IMR-90 (cell line): Measurements from ENCODE around the gene GBA3. TPM values are rescaled to one million over a fixed set of nuclear protein-coding genes. Genes with fewer than 3 reads are reported as not detected.

ENCODE experiments used
- ATAC-seq: fragments of 200-7000 bp; cut with Tn5 transposase; 2 replicates; pipeline ENCODE4 v1.9.1; 2020; ENCODE audit warnings: low read depth, mild to moderate bottlenecking, moderate library complexity
- BruUV-seq: library from RNA; stranded (reverse); fragments of 400-500 nt; replicated peaks from 2 replicates; lab custom pipeline; 2021; lab: Mats Ljungman, UMichigan
- CTCF ChIA-PET: fragments of 300-600 bp; formaldehyde crosslinking; extraction: SDS; loops from one replicate; lab custom pipeline; 2021; ENCODE audit warnings: antibody characterized with exemption; lab: Yijun Ruan, JAX
- POLR2A ChIA-PET: fragments of 300-600 bp; sonication (Branson Sonifier 250); formaldehyde crosslinking; loops from one replicate; lab custom pipeline; 2022; ENCODE audit warnings: antibody characterized with exemption; ENCODE audit not compliant: unreplicated experiment; lab: Charles Lee
- DNase-seq: peaks from one replicate; pipeline ENCODE4 v3.0.0; 2013
- H2AFZ ChIP-seq: replicated peaks from 2 replicates; pipeline ENCODE3; 2013; ENCODE audit warnings: low read length, mild to moderate bottlenecking; ENCODE audit not compliant: poor library complexity
- H2AK5ac ChIP-seq: 2 replicates; pipeline ENCODE4 v1.6.1; 2013; ENCODE audit warnings: low read depth, low read length, inconsistent platforms
- H2AK9ac ChIP-seq: replicated peaks from 2 replicates; pipeline ENCODE3; 2013; ENCODE audit warnings: mild to moderate bottlenecking, low read depth, low read length, moderate library complexity; ENCODE audit not compliant: poor library complexity
- H2BK120ac ChIP-seq: 2 replicates; pipeline ENCODE4 v1.6.1; 2013; ENCODE audit warnings: low read depth, low read length, inconsistent platforms
- H2BK15ac ChIP-seq: 3 replicates; pipeline ENCODE4 v1.6.1; 2013; ENCODE audit warnings: low read depth, low read length, inconsistent platforms
- H2BK20ac ChIP-seq: 2 replicates; pipeline ENCODE4 v1.6.1; 2013; ENCODE audit warnings: low read depth, mild to moderate bottlenecking, inconsistent platforms, low read length, moderate library complexity
- H2BK5ac ChIP-seq: 2 replicates; pipeline ENCODE4 v1.6.1; 2013; ENCODE audit warnings: mild to moderate bottlenecking, low read depth, low read length, inconsistent platforms; ENCODE audit not compliant: poor library complexity, severe bottlenecking
- H3K14ac ChIP-seq: replicated peaks from 2 replicates; pipeline ENCODE4 v1.6.1; 2013; ENCODE audit warnings: low read depth, low read length, inconsistent platforms
- H3K18ac ChIP-seq: 2 replicates; pipeline ENCODE4 v1.6.1; 2013; ENCODE audit warnings: low read depth, low read length, control low read depth
- H3K23ac ChIP-seq: 2 replicates; pipeline ENCODE4 v1.6.1; 2013; ENCODE audit warnings: low read depth, low read length, inconsistent platforms
- H3K27ac ChIP-seq: 2 replicates; pipeline ENCODE4 v1.5.1; 2013; ENCODE audit warnings: mild to moderate bottlenecking, control low read depth, low read length; ENCODE audit not compliant: insufficient read depth
- H3K27me3 ChIP-seq: 2 replicates; pipeline ENCODE4 v1.6.1; 2013; ENCODE audit warnings: low read length; ENCODE audit not compliant: control insufficient read depth, insufficient read depth
- H3K36me3 ChIP-seq: 2 replicates; pipeline ENCODE4 v1.6.1; 2013; ENCODE audit warnings: low read length, mixed read lengths; ENCODE audit not compliant: control insufficient read depth, insufficient read depth
- H3K4ac ChIP-seq: 2 replicates; pipeline ENCODE4 v1.6.1; 2013; ENCODE audit warnings: low read depth, low read length, inconsistent platforms
- H3K4me1 ChIP-seq: 2 replicates; pipeline ENCODE4 v1.6.1; 2013; ENCODE audit warnings: low read length, mixed read lengths; ENCODE audit not compliant: control insufficient read depth, insufficient read depth
- H3K4me2 ChIP-seq: 2 replicates; pipeline ENCODE4 v1.6.1; 2013; ENCODE audit warnings: low read depth, mild to moderate bottlenecking, control low read depth, low read length, moderate library complexity
- H3K4me3 ChIP-seq: 2 replicates; pipeline ENCODE4 v1.5.1; 2013; ENCODE audit warnings: low read depth, mild to moderate bottlenecking, control low read depth, low read length, moderate library complexity; ENCODE audit not compliant: insufficient read depth
- H3K56ac ChIP-seq: 2 replicates; pipeline ENCODE4 v1.6.1; 2013; ENCODE audit warnings: low read length, inconsistent platforms; ENCODE audit not compliant: insufficient read depth; ENCODE audit errors: extremely low read depth
- H3K79me1 ChIP-seq, 2 experiments: 2 replicates each; pipeline ENCODE4 v1.6.1; 2013; ENCODE audit warnings: low read length in 2 of 2, inconsistent platforms in 1 of 2, low read depth in 1 of 2
- H3K9ac ChIP-seq: 2 replicates; pipeline ENCODE4 v1.6.1; 2013; ENCODE audit warnings: low read depth, low read length, control low read depth
- H3K9me1 ChIP-seq: 2 replicates; pipeline ENCODE4 v1.6.1; 2013; ENCODE audit warnings: low read length, inconsistent platforms; ENCODE audit not compliant: insufficient read depth
- H3K9me3 ChIP-seq: 2 replicates; pipeline ENCODE4 v1.6.1; 2013; ENCODE audit warnings: low read length; ENCODE audit not compliant: control insufficient read depth, insufficient read depth
- H4K20me1 ChIP-seq: 2 replicates; pipeline ENCODE4 v1.6.1; 2013; ENCODE audit warnings: low read length, inconsistent platforms; ENCODE audit not compliant: insufficient read depth
- H4K5ac ChIP-seq: 2 replicates; pipeline ENCODE4 v1.6.1; 2013; ENCODE audit warnings: mild to moderate bottlenecking, low read depth, low read length, control low read depth
- H4K8ac ChIP-seq, 2 experiments: 2 replicates each; pipeline ENCODE4 v1.6.1; 2013; ENCODE audit warnings: low read depth in 2 of 2, low read length in 2 of 2, control low read depth in 1 of 2, inconsistent platforms in 1 of 2
- H4K91ac ChIP-seq: 2 replicates; pipeline ENCODE4 v1.6.1; 2013; ENCODE audit warnings: low read depth, low read length, inconsistent platforms; ENCODE audit not compliant: insufficient read depth
- BHLHE40 ChIP-seq: fragments of 150-350 bp; IDR thresholded peaks from 2 replicates; pipeline ENCODE4 v1.6.1; 2016; ENCODE audit warnings: mild to moderate bottlenecking, low read depth, low read length
- CEBPB ChIP-seq: IDR thresholded peaks from 2 replicates; pipeline ENCODE4 v1.6.1; 2012; ENCODE audit warnings: low read depth, low read length, improper control_type of control experiment
- FOS ChIP-seq: fragments of 150-350 bp; IDR thresholded peaks from 2 replicates; pipeline ENCODE4 v1.6.1; 2016; ENCODE audit warnings: low read depth, low read length
- MAFK ChIP-seq: IDR thresholded peaks from 2 replicates; pipeline ENCODE4 v1.6.1; 2012; ENCODE audit warnings: low read depth, low read length, improper control_type of control experiment
- RAD21 ChIP-seq: IDR thresholded peaks from 2 replicates; pipeline ENCODE4 v1.6.1; 2012; ENCODE audit warnings: low read length, improper control_type of control experiment
- RFX5 ChIP-seq: IDR thresholded peaks from 2 replicates; pipeline ENCODE4 v1.8.0; 2012; ENCODE audit warnings: low read depth, mild to moderate bottlenecking, low read length, moderate library complexity
- SMC3 ChIP-seq: fragments of 150-350 bp; IDR thresholded peaks from 2 replicates; pipeline ENCODE4 v1.6.1; 2016; ENCODE audit warnings: low read depth, mild to moderate bottlenecking, antibody characterized with exemption, low read length, moderate library complexity
- WGBS, 2 experiments: methylation state at CpG; one replicate each; pipeline versions ENCODE4 v1.1.5 to v1.1.7; 2013; ENCODE audit warnings: missing lambda C conversion rate in 2 of 2; ENCODE audit not compliant: insufficient read length in 1 of 2; ENCODE audit errors: extremely low coverage in 2 of 2; 5-methylcytosine and 5-hydroxymethylcytosine counted together
- dilution Hi-C: fragments of 300-500 bp; cut with HindIII; formaldehyde crosslinking; loops from one replicate; pipeline ENCODE4 v1.14.3; 2018; ENCODE audit warnings: low sequenced_read_pairs; ENCODE audit not compliant: unreplicated experiment
- in situ Hi-C: fragments of 300-500 bp; cut with MboI; formaldehyde crosslinking; loops from 3 replicates; pipeline ENCODE4 v1.14.3; 2019; ENCODE audit warnings: low sequenced_read_pairs, inconsistent platforms, mixed read lengths
- intact Hi-C: fragments of 100-400 bp; cut with micrococcal nuclease; formaldehyde crosslinking; loops from 2 replicates; pipeline ENCODE4 v1.10.0; 2022
- polyA plus RNA-seq, 3 experiments: library from polyadenylated mRNA; depleted of rRNA; stranded (reverse); fragments of >200 nt; gene quantifications; 2 replicates each; pipeline ENCODE4 v1.2.3, GENCODE V29; 2012; ENCODE audit warnings: low replicate concordance in 1 of 3
- total RNA-seq: library from RNA; depleted of rRNA; stranded (reverse); fragments of >200 nt; gene quantifications from 2 replicates; pipeline ENCODE4 v1.2.3, GENCODE V29; 2012
- TF ChIP-seq, protein P1 (sequence below): conservative IDR thresholded peaks from 2 replicates; pipeline ENCODE4 v1.5.1; 2012; ENCODE audit warnings: mild to moderate bottlenecking, low read depth, low read length, improper control_type of control experiment
- TF ChIP-seq, protein P2 (sequence below): fragments of 150-350 bp; IDR thresholded peaks from 2 replicates; pipeline ENCODE4 v1.6.1; 2017; ENCODE audit warnings: mild to moderate bottlenecking, antibody characterized with exemption, low read length, low read depth
- TF ChIP-seq, protein P3 (sequence below): fragments of 150-350 bp; IDR thresholded peaks from 2 replicates; pipeline ENCODE4 v1.6.1; 2016; ENCODE audit warnings: low read depth, mild to moderate bottlenecking, low read length, moderate library complexity, borderline replicate concordance

Gene GBA3
- total and polyA plus RNA-seq, 2 of the 4 experiments (the other 2 are of a cell fraction): not detected

DNA sequence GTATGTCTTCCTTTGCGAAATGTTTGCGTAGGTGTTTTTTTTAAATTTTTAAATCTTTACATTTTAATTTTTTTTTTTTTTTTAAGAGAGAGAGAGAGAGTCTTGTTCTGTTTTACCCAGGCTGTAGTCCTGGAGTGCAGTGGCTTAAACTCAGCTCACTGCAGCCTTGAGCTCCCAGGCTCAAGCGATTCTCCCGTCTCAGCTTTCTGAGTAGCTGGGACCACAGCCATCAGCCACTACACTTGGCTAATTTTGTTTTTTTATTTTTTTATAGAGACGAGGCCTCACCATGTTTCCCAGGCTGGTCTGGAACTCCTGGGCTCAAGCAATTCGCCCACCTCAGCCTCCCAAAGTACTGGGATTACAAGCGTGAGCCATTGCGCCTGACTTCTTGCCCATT lies 43.7 kb upstream of the GBA3 start:
- H2AK5ac ChIP-seq: no peak overlapping the region
- no peak overlapping the region for H2BK20ac ChIP-seq
- intact Hi-C loops (no loop called here), in situ Hi-C loops (no loop called here), dilution Hi-C loops (no loop called here)
- H3K18ac ChIP-seq: no peak overlapping the region
- H4K20me1 ChIP-seq: no peaks in the 10 kb centered on the region
- no peak overlapping the region for H3K9ac ChIP-seq
- DNase-seq (no peak), ATAC-seq (no peak)
- H3K56ac ChIP-seq: no peak overlapping the region
- H2BK5ac ChIP-seq: no peak overlapping the region
- no peaks in the 10 kb centered on the region for H3K79me1 ChIP-seq
- H3K4me1 ChIP-seq: no peaks in the 10 kb centered on the region
- H4K8ac ChIP-seq: no peak overlapping the region
- no peak overlapping the region for H2AK9ac ChIP-seq
- H3K4me2 ChIP-seq: no peak overlapping the region
- ChIA-PET CTCF (no interaction called here), POLR2A (no interaction called here)
- no peak overlapping the region for H2AFZ ChIP-seq
- no CpG with 5 or more reads among the region's 8 CpGs for WGBS, 2 experiments
- TF ChIP-seq CEBPB (no peak), FOS (no peak), MAFK (no peak), BHLHE40 (no peak), SMC3 (no peak), RFX5 (no peak), RAD21 (no peak)
- TF ChIP-seq, protein P1, sequence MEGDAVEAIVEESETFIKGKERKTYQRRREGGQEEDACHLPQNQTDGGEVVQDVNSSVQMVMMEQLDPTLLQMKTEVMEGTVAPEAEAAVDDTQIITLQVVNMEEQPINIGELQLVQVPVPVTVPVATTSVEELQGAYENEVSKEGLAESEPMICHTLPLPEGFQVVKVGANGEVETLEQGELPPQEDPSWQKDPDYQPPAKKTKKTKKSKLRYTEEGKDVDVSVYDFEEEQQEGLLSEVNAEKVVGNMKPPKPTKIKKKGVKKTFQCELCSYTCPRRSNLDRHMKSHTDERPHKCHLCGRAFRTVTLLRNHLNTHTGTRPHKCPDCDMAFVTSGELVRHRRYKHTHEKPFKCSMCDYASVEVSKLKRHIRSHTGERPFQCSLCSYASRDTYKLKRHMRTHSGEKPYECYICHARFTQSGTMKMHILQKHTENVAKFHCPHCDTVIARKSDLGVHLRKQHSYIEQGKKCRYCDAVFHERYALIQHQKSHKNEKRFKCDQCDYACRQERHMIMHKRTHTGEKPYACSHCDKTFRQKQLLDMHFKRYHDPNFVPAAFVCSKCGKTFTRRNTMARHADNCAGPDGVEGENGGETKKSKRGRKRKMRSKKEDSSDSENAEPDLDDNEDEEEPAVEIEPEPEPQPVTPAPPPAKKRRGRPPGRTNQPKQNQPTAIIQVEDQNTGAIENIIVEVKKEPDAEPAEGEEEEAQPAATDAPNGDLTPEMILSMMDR: no peak
- TF ChIP-seq, protein P2, sequence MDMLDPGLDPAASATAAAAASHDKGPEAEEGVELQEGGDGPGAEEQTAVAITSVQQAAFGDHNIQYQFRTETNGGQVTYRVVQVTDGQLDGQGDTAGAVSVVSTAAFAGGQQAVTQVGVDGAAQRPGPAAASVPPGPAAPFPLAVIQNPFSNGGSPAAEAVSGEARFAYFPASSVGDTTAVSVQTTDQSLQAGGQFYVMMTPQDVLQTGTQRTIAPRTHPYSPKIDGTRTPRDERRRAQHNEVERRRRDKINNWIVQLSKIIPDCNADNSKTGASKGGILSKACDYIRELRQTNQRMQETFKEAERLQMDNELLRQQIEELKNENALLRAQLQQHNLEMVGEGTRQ: no peak
- TF ChIP-seq, protein P3, sequence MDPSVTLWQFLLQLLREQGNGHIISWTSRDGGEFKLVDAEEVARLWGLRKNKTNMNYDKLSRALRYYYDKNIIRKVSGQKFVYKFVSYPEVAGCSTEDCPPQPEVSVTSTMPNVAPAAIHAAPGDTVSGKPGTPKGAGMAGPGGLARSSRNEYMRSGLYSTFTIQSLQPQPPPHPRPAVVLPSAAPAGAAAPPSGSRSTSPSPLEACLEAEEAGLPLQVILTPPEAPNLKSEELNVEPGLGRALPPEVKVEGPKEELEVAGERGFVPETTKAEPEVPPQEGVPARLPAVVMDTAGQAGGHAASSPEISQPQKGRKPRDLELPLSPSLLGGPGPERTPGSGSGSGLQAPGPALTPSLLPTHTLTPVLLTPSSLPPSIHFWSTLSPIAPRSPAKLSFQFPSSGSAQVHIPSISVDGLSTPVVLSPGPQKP: no peak
- no peak overlapping the region for H2BK120ac ChIP-seq
- no peak overlapping the region for H3K4me3 ChIP-seq
- H3K4ac ChIP-seq: no peak overlapping the region
- H2BK15ac ChIP-seq: no peak overlapping the region
- H3K9me3 ChIP-seq: no peaks in the 10 kb centered on the region
- no peaks in the 10 kb centered on the region for H3K27me3 ChIP-seq
- no TSS peak for BruUV-seq
- H4K91ac ChIP-seq: no peak overlapping the region
- H4K5ac ChIP-seq: no peak overlapping the region
- no peaks in the 10 kb centered on the region for H3K36me3 ChIP-seq
- no peak overlapping the region for H3K14ac ChIP-seq
- no peak overlapping the region for H3K27ac ChIP-seq
- H3K9me1 ChIP-seq: no peaks in the 10 kb centered on the region
- no peak overlapping the region for H3K23ac ChIP-seq
